Breast epithelium (tissue), 4 donors: ENCODE measurements around the gene ACSL3. TPM values are rescaled to one million over a fixed set of nuclear protein-coding genes. Genes with fewer than 3 reads are reported as not detected.

Experiments
- DNase-seq, 2 donors: peaks; one replicate each; pipeline ENCODE4 v3.0.0-alpha.2; 2019; ENCODE audit warnings: low spot score in 2 of 2
- H3K27ac ChIP-seq, 2 donors: fragments of 200-600 bp; sonication (generic) in 1 of 2; one replicate each; pipeline ENCODE4 v1.5.1; 2016 to 2019; ENCODE audit warnings: mild to moderate bottlenecking in 1 of 2
- H3K27me3 ChIP-seq, 2 donors: fragments of 200-600 bp; sonication (generic) in 1 of 2; one replicate each; pipeline versions ENCODE4 v1.5.1 to v1.6.0; 2017 to 2019; ENCODE audit warnings: control low read depth in 1 of 2, mild to moderate bottlenecking in 1 of 2
- H3K36me3 ChIP-seq: fragments of 200-600 bp; one replicate; pipeline ENCODE4 v1.5.1; 2019
- H3K4me1 ChIP-seq, 2 donors: fragments of 200-600 bp; sonication (generic); one replicate each; pipeline ENCODE4 v1.5.1; 2016 to 2019; ENCODE audit warnings: control low read depth in 1 of 2
- H3K4me3 ChIP-seq, 3 donors: fragments of 200-600 bp; sonication (generic); 1 replicate in 2 of 3; 2 replicates in 1 of 3; pipeline ENCODE4 v1.5.1; 2016 to 2019; ENCODE audit warnings: mild to moderate bottlenecking in 3 of 3, moderate library complexity in 2 of 3
- H3K9me3 ChIP-seq, 2 donors: fragments of 200-600 bp; sonication (generic) in 1 of 2; one replicate each; pipeline ENCODE4 v1.5.1; 2016 to 2019; ENCODE audit warnings: control low read depth in 1 of 2
- CTCF ChIP-seq, 3 donors: fragments of 450-650 bp; IDR thresholded peaks; one replicate each; pipeline ENCODE4 v1.5.1; 2016 to 2017; ENCODE audit warnings: antibody characterized with exemption in 3 of 3, mild to moderate bottlenecking in 3 of 3, moderate library complexity in 3 of 3
- POLR2A ChIP-seq: fragments of 450-650 bp; IDR thresholded peaks from one replicate; pipeline ENCODE4 v1.6.1; 2016; ENCODE audit warnings: antibody characterized with exemption, mild to moderate bottlenecking, moderate library complexity
- POLR2AphosphoS5 ChIP-seq, 3 donors: sonication (generic); formaldehyde crosslinking; IDR thresholded peaks; one replicate each; pipeline ENCODE4 v1.6.1; 2017; ENCODE audit warnings: antibody characterized with exemption in 3 of 3
- intact Hi-C: fragments of 100-400 bp; cut with DNase I; formaldehyde crosslinking; loops from one replicate; pipeline ENCODE4 v1.15.1; 2023; ENCODE audit warnings: low total_unique reads
- total RNA-seq, 3 donors: library from RNA; depleted of rRNA; stranded (reverse); fragments of >200 nt; gene quantifications; one replicate each; pipeline ENCODE4 v1.1.0, GENCODE V29; 2016

Gene ACSL3
- total RNA-seq, 3 donors from 2014 or later, result 50.9 to 115 (median 74.4) TPM

DNA sequence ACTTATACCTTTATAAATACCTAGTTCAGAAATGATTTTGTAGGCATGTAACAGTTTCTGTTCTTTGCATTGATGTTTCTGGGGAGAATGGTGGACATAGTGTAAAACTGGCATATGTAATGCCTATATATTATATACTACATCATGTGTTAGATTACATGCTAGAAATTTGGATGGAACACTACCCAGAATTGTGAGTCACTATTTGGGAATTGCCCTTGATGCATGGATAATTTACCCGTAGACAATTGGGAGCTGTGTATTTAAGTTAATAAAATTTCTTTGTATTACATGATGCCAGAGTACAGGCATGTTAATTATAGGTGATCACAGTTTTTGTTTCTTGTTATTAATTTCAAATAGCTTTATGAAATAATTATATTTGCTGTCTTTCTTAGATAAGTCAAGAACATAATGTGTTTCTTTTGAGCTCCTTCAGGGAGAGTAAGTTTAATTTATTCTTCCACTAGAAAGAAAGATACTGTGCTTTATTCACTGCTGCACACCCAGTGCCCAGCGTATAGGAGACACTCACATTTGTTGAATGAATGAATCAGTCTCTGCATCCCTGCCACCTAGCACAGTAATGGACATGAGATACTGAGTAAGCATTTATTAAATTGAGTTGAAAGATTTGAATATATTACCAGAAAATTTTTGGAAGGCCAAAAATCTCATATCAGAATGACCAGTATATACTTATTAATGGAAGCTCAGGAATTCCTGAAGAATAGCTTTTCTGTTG, 16.9 kb downstream of the ACSL3 start:
- Histone ChIP-seq H3K9me3 (no peaks in the 10 kb centered on the region), H3K27me3 (no peaks in the 10 kb centered on the region), H3K4me3 (no peak overlapping the region), H3K27ac (no peak overlapping the region), H3K36me3 (no peaks in the 10 kb centered on the region), H3K4me1 (no peaks in the 10 kb centered on the region)
- DNase-seq, result no peak
- intact Hi-C loops, result no loop called here
- no peak for TF ChIP-seq CTCF (IDR thresholded peaks at IDR 0.05)
- TF ChIP-seq POLR2A, result no peak
- TF ChIP-seq POLR2AphosphoS5 (IDR thresholded peaks at IDR 0.05), result no peak

DNA sequence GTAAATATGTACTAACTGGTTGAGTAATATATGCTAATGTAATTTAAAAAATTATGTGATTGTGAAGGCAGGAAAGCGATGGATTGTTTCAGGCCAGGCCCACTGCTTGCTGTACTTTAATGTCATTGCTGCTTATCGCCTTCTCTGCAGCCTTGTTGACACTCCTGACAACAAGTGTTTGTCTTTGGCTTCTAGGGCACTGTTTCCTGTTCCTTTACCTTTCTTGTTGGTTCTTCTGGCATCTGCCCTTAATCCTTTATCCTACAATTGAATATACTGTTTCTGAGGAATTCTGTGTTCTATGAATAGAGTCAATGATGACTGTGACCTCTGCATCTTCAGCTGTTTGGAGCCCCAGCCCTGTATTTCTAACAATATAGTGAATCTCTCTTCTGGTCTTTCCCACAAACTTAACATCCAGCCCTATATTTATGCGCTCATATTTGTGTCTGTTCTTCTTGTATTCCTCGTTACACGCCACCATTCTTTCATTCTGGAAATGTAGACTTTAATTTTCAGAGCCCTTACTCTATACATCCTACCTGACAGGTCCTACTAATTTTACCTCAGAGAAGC, 17.6 kb downstream of the ACSL3 start:
- Histone ChIP-seq H3K4me1 (peaks cover 0 to 3% of the 10 kb centered on the region in 2 donors), H3K27ac (no peak overlapping the region), H3K27me3 (no peaks in the 10 kb centered on the region), H3K9me3 (no peaks in the 10 kb centered on the region), H3K4me3 (no peak overlapping the region), H3K36me3 (no peaks in the 10 kb centered on the region)
- intact Hi-C loops, result no loop called here
- DNase-seq, result no peak
- TF ChIP-seq CTCF (IDR thresholded peaks at IDR 0.05), result no peak
- TF ChIP-seq POLR2A, result no peak
- no peak for TF ChIP-seq POLR2AphosphoS5 (IDR thresholded peaks at IDR 0.05)

DNA sequence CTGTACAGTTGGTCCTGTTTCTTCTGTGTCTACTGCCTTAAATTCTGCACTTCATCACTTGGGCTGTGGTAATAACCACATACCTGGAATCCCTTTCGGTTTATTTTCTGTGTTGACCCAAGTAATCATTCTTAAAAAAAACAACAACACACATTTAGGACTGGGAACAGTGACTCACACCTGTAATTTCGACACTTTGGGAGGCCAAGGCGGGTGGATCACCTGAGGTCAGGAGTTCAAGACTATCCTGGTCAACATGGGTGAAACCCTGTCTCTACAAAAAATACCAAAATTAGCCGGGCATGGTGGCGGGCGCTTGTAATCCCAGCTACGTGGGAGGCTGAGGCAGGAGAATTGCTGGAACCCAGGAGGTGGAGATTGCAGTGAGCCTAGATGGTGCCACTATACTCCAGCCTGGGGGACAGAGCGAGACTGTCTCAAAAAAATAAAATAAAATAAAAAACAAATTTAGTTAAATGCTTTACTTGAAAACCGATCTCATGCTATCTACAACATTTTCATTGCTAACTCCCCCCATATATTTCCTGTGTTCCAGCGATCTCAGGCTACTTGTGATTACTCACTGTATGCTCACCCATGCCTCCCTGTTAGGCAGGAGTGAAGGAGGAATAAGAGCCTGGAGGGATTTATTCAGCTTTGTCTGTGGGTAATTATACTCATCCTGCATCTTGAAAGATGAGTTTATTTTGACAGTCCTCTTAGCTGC, 18.2 kb downstream of the ACSL3 start:
- peak overlapping the region in 1 of 2 donors; percentile 15 for H3K27ac ChIP-seq
- H3K27me3 ChIP-seq, result no peaks in the 10 kb centered on the region
- no peaks in the 10 kb centered on the region for H3K9me3 ChIP-seq
- DNase-seq, result no peak
- intact Hi-C loops, result no loop called here
- H3K4me1 ChIP-seq, result peaks cover 0 to 8% of the 10 kb centered on the region in 2 donors
- no peak overlapping the region for H3K4me3 ChIP-seq
- TF ChIP-seq POLR2A (no peak), POLR2AphosphoS5 (IDR thresholded peaks at IDR 0.05) (no peak), CTCF (IDR thresholded peaks at IDR 0.05) (no peak)
- H3K36me3 ChIP-seq, result no peaks in the 10 kb centered on the region

- no peak overlapping the region for H3K4me3 ChIP-seq
- intact Hi-C loops, result no loop called here
- no peak for DNase-seq
- H3K36me3 ChIP-seq, result no peaks in the 10 kb centered on the region
- TF ChIP-seq CTCF (IDR thresholded peaks at IDR 0.05) (no peak), POLR2AphosphoS5 (IDR thresholded peaks at IDR 0.05) (no peak), POLR2A (no peak)
- H3K4me1 ChIP-seq, result peaks cover 3 to 14% of the 10 kb centered on the region in 2 donors
- no peaks in the 10 kb centered on the region for H3K27me3 ChIP-seq
- no peaks in the 10 kb centered on the region for H3K9me3 ChIP-seq
- peak overlapping the region in 1 of 2 donors; percentile 15 for H3K27ac ChIP-seq
Observed at GRCh38 chr2:222879604-222879933, 18.7 kb downstream of the ACSL3 start.

- no peak for TF ChIP-seq CTCF (IDR thresholded peaks at IDR 0.05)
- no peak for TF ChIP-seq POLR2A
- no peak for TF ChIP-seq POLR2AphosphoS5 (IDR thresholded peaks at IDR 0.05)
- DNase-seq, result peak in 1 of 2 donors; percentile 36
- Histone ChIP-seq H3K9me3 (no peaks in the 10 kb centered on the region), H3K27me3 (no peaks in the 10 kb centered on the region), H3K27ac (peak overlapping the region in 1 of 2 donors; percentile 20), H3K4me1 (peaks cover 6 to 23% of the 10 kb centered on the region in 2 donors), H3K36me3 (no peaks in the 10 kb centered on the region), H3K4me3 (no peak overlapping the region)
- intact Hi-C loops, result no loop called here
Observed at GRCh38 chr2:222882484-222882928, 21.7 kb downstream of the ACSL3 start.
